WTC11 (cell line): ENCODE results near the gene MAP3K12. TPM values are rescaled to one million over a fixed set of nuclear protein-coding genes. Genes with fewer than 3 reads are reported as not detected.

Source experiments
- AR ChIP-seq: fragments of 250-450 bp; sonication (Bioruptor Pico); IDR thresholded peaks from 2 replicates; pipeline ENCODE4 v1.9.0; 2021; ENCODE audit warnings: mild to moderate bottlenecking
- ATF1 ChIP-seq: sonication (generic); formaldehyde crosslinking; IDR thresholded peaks from 2 replicates; pipeline ENCODE4 v1.8.1; 2023; ENCODE audit warnings: mild to moderate bottlenecking, moderate library complexity, missing genetic modification reagents
- FOXP4 ChIP-seq: sonication (generic); formaldehyde crosslinking; IDR thresholded peaks from 2 replicates; pipeline ENCODE4 v1.8.0; 2022; ENCODE audit warnings: mild to moderate bottlenecking, missing genetic modification reagents
- GRHL2 ChIP-seq: fragments of 250-450 bp; sonication (Bioruptor Pico); IDR thresholded peaks from 2 replicates; pipeline ENCODE4 v1.8.0; 2022; ENCODE audit warnings: mild to moderate bottlenecking, moderate library complexity; ENCODE audit not compliant: insufficient replicate concordance, severe bottlenecking
- HMGA2 ChIP-seq: fragments of 250-450 bp; sonication (Bioruptor Pico); IDR thresholded peaks from 2 replicates; pipeline ENCODE4 v1.4.0; 2021; ENCODE audit warnings: mild to moderate bottlenecking, moderate library complexity
- IRF2 ChIP-seq: sonication (generic); formaldehyde crosslinking; IDR thresholded peaks from 2 replicates; pipeline ENCODE4 v1.8.0; 2022; ENCODE audit warnings: low read depth, missing genetic modification reagents, borderline replicate concordance
- JUN ChIP-seq: sonication (generic); formaldehyde crosslinking; IDR thresholded peaks from 2 replicates; pipeline ENCODE4 v1.8.0; 2023; ENCODE audit warnings: mild to moderate bottlenecking, missing genetic modification reagents
- MLX ChIP-seq: sonication (generic); formaldehyde crosslinking; IDR thresholded peaks from 2 replicates; pipeline ENCODE4 v1.8.1; 2023; ENCODE audit warnings: mild to moderate bottlenecking, missing genetic modification reagents, moderate library complexity
- NR1H2 ChIP-seq: sonication (generic); formaldehyde crosslinking; IDR thresholded peaks from 2 replicates; pipeline ENCODE4 v1.9.0; 2021; ENCODE audit warnings: mild to moderate bottlenecking, moderate library complexity, missing genetic modification reagents
- NR2C2 ChIP-seq: sonication (generic); formaldehyde crosslinking; IDR thresholded peaks from 2 replicates; pipeline ENCODE4 v1.8.0; 2022; ENCODE audit warnings: mild to moderate bottlenecking, missing genetic modification reagents
- OVOL2 ChIP-seq: fragments of 250-450 bp; sonication (Bioruptor Pico); IDR thresholded peaks from 2 replicates; pipeline ENCODE4 v1.9.0; 2021; ENCODE audit warnings: mild to moderate bottlenecking, borderline replicate concordance
- PRRX2 ChIP-seq: fragments of 250-450 bp; sonication (Bioruptor Pico); IDR thresholded peaks from 2 replicates; pipeline ENCODE4 v1.8.0; 2021; ENCODE audit warnings: mild to moderate bottlenecking
- SOX15 ChIP-seq: fragments of 250-450 bp; sonication (Bioruptor Pico); IDR thresholded peaks from 2 replicates; pipeline ENCODE4 v1.9.0; 2021; ENCODE audit warnings: mild to moderate bottlenecking
- TP53 ChIP-seq: sonication (generic); formaldehyde crosslinking; IDR thresholded peaks from 2 replicates; pipeline ENCODE4 v1.8.1; 2023; ENCODE audit warnings: mild to moderate bottlenecking, missing genetic modification reagents
- ZMAT4 ChIP-seq: fragments of 250-450 bp; sonication (Bioruptor Pico); IDR thresholded peaks from 2 replicates; pipeline ENCODE4 v1.9.0; 2021; ENCODE audit warnings: mild to moderate bottlenecking
- ZNF121 ChIP-seq: sonication (generic); formaldehyde crosslinking; IDR thresholded peaks from 2 replicates; pipeline ENCODE4 v1.8.0; 2023; ENCODE audit warnings: missing genetic modification reagents
- ZNF281 ChIP-seq: sonication (generic); formaldehyde crosslinking; IDR thresholded peaks from 2 replicates; pipeline ENCODE4 v1.8.0; 2023; ENCODE audit warnings: mild to moderate bottlenecking, missing genetic modification reagents
- ZNF396 ChIP-seq: fragments of 250-450 bp; sonication (Bioruptor Pico); IDR thresholded peaks from 2 replicates; pipeline ENCODE4 v1.8.0; 2021; ENCODE audit warnings: mild to moderate bottlenecking, moderate library complexity, borderline replicate concordance
- ZNF416 ChIP-seq: fragments of 250-450 bp; sonication (Bioruptor Pico); IDR thresholded peaks from 2 replicates; pipeline ENCODE4 v1.9.0; 2021; ENCODE audit warnings: mild to moderate bottlenecking, inconsistent platforms
- ZNF425 ChIP-seq: fragments of 250-450 bp; sonication (Bioruptor Pico); conservative IDR thresholded peaks from 2 replicates; pipeline ENCODE4 v1.9.0; 2021; ENCODE audit warnings: mild to moderate bottlenecking
- ZNF512 ChIP-seq: sonication (generic); formaldehyde crosslinking; IDR thresholded peaks from 2 replicates; pipeline ENCODE4 v1.8.1; 2022; ENCODE audit warnings: missing genetic modification reagents, borderline replicate concordance
- total RNA-seq: library from RNA; stranded (reverse); gene quantifications from 3 replicates; pipeline ENCODE4 v1.2.3, GENCODE V29; 2021
- TF ChIP-seq, protein P1 (sequence below): fragments of 250-450 bp; sonication (Bioruptor Pico); IDR thresholded peaks from 2 replicates; pipeline ENCODE4 v2.1.2; 2022; ENCODE audit warnings: mild to moderate bottlenecking, moderate library complexity
- TF ChIP-seq, protein P2 (sequence below): sonication (generic); formaldehyde crosslinking; IDR thresholded peaks from 2 replicates; pipeline ENCODE4 v1.8.1; 2022; ENCODE audit warnings: low read depth, mild to moderate bottlenecking, moderate library complexity, missing genetic modification reagents, borderline replicate concordance

Gene MAP3K12
- total RNA-seq, 1 experiment from 2014 or later: 23.6 TPM

GRCh38 chr12:53500776-53501614 lies 1.7 kb upstream of the MAP3K12 start, which contains the start of gene TARBP2 (continued):
- TF ChIP-seq TP53 (no peak), ATF1 (CRISPR knock-in tag) (no peak), ZNF416 (peak; percentile 30; the same call in 1 of the 2 replicates), MLX (CRISPR knock-in tag) (no peak), NR2C2 (CRISPR knock-in tag) (no peak), AR (CRISPR knock-in tag) (peak; percentile 61; the same call in 1 of the 2 replicates), PRRX2 (CRISPR knock-in tag) (no peak), IRF2 (CRISPR knock-in tag) (no peak), JUN (CRISPR knock-in tag) (no peak), ZNF425 (no peak), FOXP4 (CRISPR knock-in tag) (no peak), ZNF396 (CRISPR knock-in tag) (no peak), ZMAT4 (no peak), NR1H2 (CRISPR knock-in tag) (no peak), ZNF281 (CRISPR knock-in tag) (no peak), OVOL2 (CRISPR knock-in tag) (no peak), ZNF512 (CRISPR knock-in tag) (no peak), SOX15 (CRISPR knock-in tag) (no peak), ZNF121 (CRISPR knock-in tag) (no peak), GRHL2 (CRISPR knock-in tag) (no peak), HMGA2 (CRISPR knock-in tag) (no peak)
- TF ChIP-seq, protein P1, sequence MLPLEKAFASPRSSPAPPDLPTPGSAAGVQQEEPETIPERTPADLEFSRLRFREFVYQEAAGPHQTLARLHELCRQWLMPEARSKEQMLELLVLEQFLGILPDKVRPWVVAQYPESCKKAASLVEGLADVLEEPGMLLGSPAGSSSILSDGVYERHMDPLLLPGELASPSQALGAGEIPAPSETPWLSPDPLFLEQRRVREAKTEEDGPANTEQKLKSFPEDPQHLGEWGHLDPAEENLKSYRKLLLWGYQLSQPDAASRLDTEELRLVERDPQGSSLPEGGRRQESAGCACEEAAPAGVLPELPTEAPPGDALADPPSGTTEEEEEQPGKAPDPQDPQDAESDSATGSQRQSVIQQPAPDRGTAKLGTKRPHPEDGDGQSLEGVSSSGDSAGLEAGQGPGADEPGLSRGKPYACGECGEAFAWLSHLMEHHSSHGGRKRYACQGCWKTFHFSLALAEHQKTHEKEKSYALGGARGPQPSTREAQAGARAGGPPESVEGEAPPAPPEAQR: no peak
- TF ChIP-seq, protein P2, sequence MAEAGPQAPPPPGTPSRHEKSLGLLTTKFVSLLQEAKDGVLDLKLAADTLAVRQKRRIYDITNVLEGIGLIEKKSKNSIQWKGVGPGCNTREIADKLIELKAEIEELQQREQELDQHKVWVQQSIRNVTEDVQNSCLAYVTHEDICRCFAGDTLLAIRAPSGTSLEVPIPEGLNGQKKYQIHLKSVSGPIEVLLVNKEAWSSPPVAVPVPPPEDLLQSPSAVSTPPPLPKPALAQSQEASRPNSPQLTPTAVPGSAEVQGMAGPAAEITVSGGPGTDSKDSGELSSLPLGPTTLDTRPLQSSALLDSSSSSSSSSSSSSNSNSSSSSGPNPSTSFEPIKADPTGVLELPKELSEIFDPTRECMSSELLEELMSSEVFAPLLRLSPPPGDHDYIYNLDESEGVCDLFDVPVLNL (CRISPR knock-in tag): no peak
